Kidney glomerular epithelial cell (primary cell): ENCODE results near the gene CATSPERD.
"Not testable (repeated sequence)": the region's sequence is repeated elsewhere in the genome, so short reads cannot be mapped to it uniquely, and the experiment has no call there.

Experiments
- DNase-seq: peaks from one replicate; lab custom pipeline; 2025; lab: John Stamatoyannopoulos, UW

CATSPERD gene

GRCh38 chr19:5697022-5697889 lies 23.2 kb upstream of the CATSPERD start:
- no peak for DNase-seq

- no peak for DNase-seq
Observed at GRCh38 chr19:5697890-5698634, 22.4 kb upstream of the CATSPERD start.

GRCh38 chr19:5698635-5699422 lies 21.6 kb upstream of the CATSPERD start:
- DNase-seq: no peak

- DNase-seq: no peak
Observed at GRCh38 chr19:5700455-5701092, 19.9 kb upstream of the CATSPERD start.

GRCh38 chr19:5702053-5702410 lies 18.4 kb upstream of the CATSPERD start:
- DNase-seq: not testable (repeated sequence)

GRCh38 chr19:5703819-5704818 lies 16.3 kb upstream of the CATSPERD start:
- DNase-seq: no peak

- DNase-seq: no peak
Observed at GRCh38 chr19:5705552-5705951, 14.9 kb upstream of the CATSPERD start.

GRCh38 chr19:5706876-5707573 lies 13.4 kb upstream of the CATSPERD start:
- no peak for DNase-seq

GRCh38 chr19:5707576-5708575 lies 12.6 kb upstream of the CATSPERD start:
- DNase-seq: no peak

- no peak for DNase-seq
Observed at GRCh38 chr19:5711025-5711424, 9.4 kb upstream of the CATSPERD start.

- no peak for DNase-seq
Observed at GRCh38 chr19:5711713-5712161, 8.7 kb upstream of the CATSPERD start.

- DNase-seq: no peak
Observed at GRCh38 chr19:5713228-5713627, 7.2 kb upstream of the CATSPERD start.

GRCh38 chr19:5714816-5715215 lies 5.6 kb upstream of the CATSPERD start:
- no peak for DNase-seq

- no peak for DNase-seq
Observed at GRCh38 chr19:5717215-5717935, 3.1 kb upstream of the CATSPERD start.

GRCh38 chr19:5718037-5718578 lies 2.3 kb upstream of the CATSPERD start:
- no peak for DNase-seq

- DNase-seq: peak; percentile 68
Observed at GRCh38 chr19:5718579-5719273, 1.7 kb upstream of the CATSPERD start.
